Ovary (tissue), 9 donors: ENCODE results near the gene FYN. TPM values are rescaled to one million over a fixed set of nuclear protein-coding genes. Genes with fewer than 3 reads are reported as not detected.

Experiments
- DNase-seq, 5 donors: peaks; one replicate each; pipeline ENCODE4 v3.0.0-alpha.2; 2019 to 2020
- H3K27ac ChIP-seq, 2 donors: fragments of 200-600 bp; one replicate each; pipeline versions ENCODE4 v1.5.1 to v1.8.0; 2019 to 2022
- H3K27me3 ChIP-seq: fragments of 200-600 bp; one replicate; pipeline ENCODE4 v1.8.0; 2022
- H3K36me3 ChIP-seq: fragments of 200-600 bp; sonication (generic); one replicate; pipeline ENCODE4 v1.5.1; 2019
- H3K4me1 ChIP-seq: one replicate; pipeline ENCODE4 v1.8.1; 2013; ENCODE audit warnings: mild to moderate bottlenecking, moderate library complexity; ENCODE audit not compliant: insufficient read depth
- H3K4me3 ChIP-seq: fragments of 200-600 bp; sonication (generic); one replicate; pipeline ENCODE4 v1.5.1; 2017
- H3K9me3 ChIP-seq, 2 donors: fragments of 200-600 bp in 1 of 2; sonication (generic) in 1 of 2; one replicate each; pipeline versions ENCODE4 v1.5.1 to v1.8.1; 2013 to 2019; ENCODE audit warnings: mild to moderate bottlenecking in 1 of 2, moderate library complexity in 1 of 2
- CTCF ChIP-seq, 3 donors: fragments of 450-650 bp in 2 of 3; fragments of 200-600 bp in 1 of 3; IDR thresholded peaks; one replicate each; pipeline versions ENCODE4 v1.5.1 to v1.8.0; 2016 to 2022; ENCODE audit warnings: antibody characterized with exemption in 3 of 3, mild to moderate bottlenecking in 1 of 3
- EP300 ChIP-seq: sonication (generic); formaldehyde crosslinking; IDR thresholded peaks from one replicate; pipeline ENCODE4 v1.6.1; 2017; ENCODE audit warnings: antibody characterized with exemption
- POLR2A ChIP-seq: fragments of 450-650 bp; IDR thresholded peaks from one replicate; pipeline ENCODE4 v1.6.1; 2017; ENCODE audit warnings: antibody characterized with exemption, mild to moderate bottlenecking, moderate library complexity
- WGBS, 3 donors: extraction: QIAGEN DNeasy Blood & Tissue Kit in 1 of 3; methylation state at CpG; one replicate each; pipeline versions ENCODE4 v1.1.5 to v1.1.7; 2013 to 2017; 5-methylcytosine and 5-hydroxymethylcytosine counted together
- intact Hi-C, 4 donors: fragments of 100-400 bp; cut with DNase I; formaldehyde crosslinking; loops; one replicate each; pipeline versions ENCODE4 v1.11.0 to v1.15.1; 2022 to 2023
- polyA plus RNA-seq, 2 donors: library from polyadenylated mRNA; stranded (reverse); fragments of 200-250 nt in 1 of 2; fragments of 350-450 nt in 1 of 2; fragmentation: Illumina TruSeq in 1 of 2; extraction: RNeasy Lipid Tissue Mini Kit (QIAGEN cat#74804) in 1 of 2; gene quantifications; one replicate each; pipeline ENCODE4 v1.2.3, GENCODE V29; 2013 to 2014
- total RNA-seq, 7 donors: library from RNA; depleted of rRNA in 2 of 7; stranded (reverse); fragments of >200 nt in 2 of 7; fragmentation: NEBNext Ultra II Directional in 3 of 7; extraction: Animal tissue kit (Norgen Biotek cat#: 25700) in 3 of 7; gene quantifications; one replicate each; pipeline versions ENCODE4 v1.1.0 to v1.2.4, GENCODE V29; 2016 to 2023
- donor health status: DM: no; HTN: no; CAD: no; lungs with moderate emphysema.
- donor health status: DM: no; HTN: no; CAD: no.
- donor health status: Bipolar disorder and iron deficiency.
- donor health status: DM: yes; HTN: yes; CAD: no.
- donor health status: DM: no; HTN: no; CAD: no.
- donor health status: DM: yes; HTN: yes; CAD: no.

Gene FYN
- total and polyA plus RNA-seq, 9 donors = 37.2 to 116 (median 72.7) TPM

GRCh38 chr6:111894951-111895350 is 21.7 kb upstream of the FYN start:
- no peaks in the 10 kb centered on the region for H3K4me1 ChIP-seq
- no peak for DNase-seq
- no peak for TF ChIP-seq CTCF (IDR thresholded peaks at IDR 0.05)
- TF ChIP-seq EP300 = no peak
- TF ChIP-seq POLR2A = no peak
- no peak overlapping the region for H3K27ac ChIP-seq
- no peak overlapping the region for H3K4me3 ChIP-seq
- H3K36me3 ChIP-seq = no peaks in the 10 kb centered on the region
- H3K27me3 ChIP-seq = no peaks in the 10 kb centered on the region
- 39 to 57% (median 57%) methylated on average over 1 of the region's 1 CpG for WGBS, 3 donors
- intact Hi-C loops = no loop called here
- H3K9me3 ChIP-seq = no peaks in the 10 kb centered on the region

GRCh38 chr6:111894272-111894671 is 21.0 kb upstream of the FYN start:
- Histone ChIP-seq H3K9me3 (no peaks in the 10 kb centered on the region), H3K36me3 (no peaks in the 10 kb centered on the region), H3K27ac (no peak overlapping the region), H3K27me3 (no peaks in the 10 kb centered on the region), H3K4me1 (no peaks in the 10 kb centered on the region), H3K4me3 (no peak overlapping the region)
- TF ChIP-seq EP300 = no peak
- TF ChIP-seq CTCF (IDR thresholded peaks at IDR 0.05) = no peak
- TF ChIP-seq POLR2A = no peak
- intact Hi-C loops = no loop called here
- DNase-seq = no peak
- 67 to 96% (median 91%) methylated on average over 2 of the region's 2 CpGs for WGBS, 3 donors

GRCh38 chr6:111892431-111892830 is 19.2 kb upstream of the FYN start:
- Histone ChIP-seq H3K4me3 (no peak overlapping the region), H3K9me3 (no peaks in the 10 kb centered on the region), H3K36me3 (no peaks in the 10 kb centered on the region), H3K27me3 (no peaks in the 10 kb centered on the region), H3K4me1 (no peaks in the 10 kb centered on the region), H3K27ac (no peak overlapping the region)
- WGBS, 3 donors = 50 to 56% (median 53%) methylated on average over 4 of the region's 4 CpGs
- no peak for TF ChIP-seq CTCF (IDR thresholded peaks at IDR 0.05)
- no peak for TF ChIP-seq POLR2A
- TF ChIP-seq EP300 = no peak
- intact Hi-C loops = no loop called here
- DNase-seq = no peak

- intact Hi-C loops = no loop called here
- DNase-seq = no peak
- Histone ChIP-seq H3K27ac (no peak overlapping the region), H3K9me3 (no peaks in the 10 kb centered on the region), H3K36me3 (no peaks in the 10 kb centered on the region), H3K27me3 (no peaks in the 10 kb centered on the region), H3K4me3 (no peak overlapping the region), H3K4me1 (no peaks in the 10 kb centered on the region)
- no peak for TF ChIP-seq EP300
- no peak for TF ChIP-seq CTCF (IDR thresholded peaks at IDR 0.05)
- no peak for TF ChIP-seq POLR2A
These were observed 17.7 kb upstream of the FYN start for GRCh38 chr6:111890988-111891387.
